H9 (cell line): Measurements from ENCODE around the gene ASTN2. TPM values are rescaled to one million over a fixed set of nuclear protein-coding genes. Genes with fewer than 3 reads are reported as not detected.

Source experiments
- DNase-seq: peaks from one replicate; pipeline ENCODE4 v3.0.0-alpha.2; 2017
- H2AFZ ChIP-seq: one replicate; pipeline ENCODE4 v1.6.1; 2013; ENCODE audit warnings: mild to moderate bottlenecking, low read length, control low read depth, moderate library complexity
- H2AK5ac ChIP-seq: 2 replicates; pipeline ENCODE4 v1.6.1; 2013; ENCODE audit warnings: low read length, control low read depth, mixed read lengths; ENCODE audit not compliant: insufficient read length
- H2BK120ac ChIP-seq: one replicate; pipeline ENCODE4 v1.6.1; 2013; ENCODE audit warnings: low read depth, mild to moderate bottlenecking, low read length, control low read depth, inconsistent platforms; ENCODE audit not compliant: poor library complexity, severe bottlenecking
- H2BK12ac ChIP-seq: 2 replicates; pipeline ENCODE4 v1.6.1; 2013; ENCODE audit warnings: low read length, control low read depth, mixed read lengths, low read depth; ENCODE audit not compliant: insufficient read length
- H2BK15ac ChIP-seq: 2 replicates; pipeline ENCODE4 v1.6.1; 2013; ENCODE audit warnings: low read depth, low read length, control low read depth
- H2BK20ac ChIP-seq: one replicate; pipeline ENCODE4 v1.6.1; 2013; ENCODE audit warnings: low read depth, mild to moderate bottlenecking, low read length, control low read depth, inconsistent platforms; ENCODE audit not compliant: poor library complexity, severe bottlenecking
- H2BK5ac ChIP-seq: 2 replicates; pipeline ENCODE4 v1.6.1; 2013; ENCODE audit warnings: low read length, control low read depth, mixed read lengths; ENCODE audit not compliant: insufficient read length
- H3K14ac ChIP-seq: 2 replicates; pipeline ENCODE4 v1.6.1; 2013; ENCODE audit warnings: low read length, control low read depth; ENCODE audit not compliant: insufficient read depth
- H3K18ac ChIP-seq: 2 replicates; pipeline ENCODE4 v1.6.1; 2013; ENCODE audit warnings: low read depth, mild to moderate bottlenecking, mixed read lengths, low read length, control low read depth; ENCODE audit not compliant: insufficient read length
- H3K23ac ChIP-seq: 2 replicates; pipeline ENCODE4 v1.6.1; 2013; ENCODE audit warnings: low read length, control low read depth, mixed read lengths, low read depth; ENCODE audit not compliant: insufficient read length
- H3K23me2 ChIP-seq: 2 replicates; pipeline ENCODE4 v1.6.1; 2013; ENCODE audit warnings: low read depth, mild to moderate bottlenecking, mixed read lengths, low read length, control low read depth; ENCODE audit not compliant: insufficient read length, poor library complexity, severe bottlenecking
- H3K27ac ChIP-seq: 2 replicates; pipeline ENCODE4 v1.5.1; 2013; ENCODE audit warnings: low read length, control low read depth, mixed read lengths, low read depth; ENCODE audit not compliant: insufficient read length
- H3K27me3 ChIP-seq: 2 replicates; pipeline ENCODE4 v1.6.1; 2013; ENCODE audit warnings: low read length, control low read depth, inconsistent platforms; ENCODE audit not compliant: insufficient read depth
- H3K4ac ChIP-seq: 2 replicates; pipeline ENCODE4 v1.6.1; 2013; ENCODE audit warnings: low read depth, mild to moderate bottlenecking, control low read depth, inconsistent platforms, low read length, moderate library complexity
- H3K4me1 ChIP-seq: 2 replicates; pipeline ENCODE4 v1.6.1; 2013; ENCODE audit warnings: low read length, control low read depth, inconsistent platforms; ENCODE audit not compliant: insufficient read depth
- H3K4me2 ChIP-seq: 2 replicates; pipeline ENCODE4 v1.6.1; 2013; ENCODE audit warnings: low read length, control low read depth, mixed read lengths; ENCODE audit not compliant: insufficient read length, insufficient read depth
- H3K56ac ChIP-seq: 2 replicates; pipeline ENCODE4 v1.6.1; 2013; ENCODE audit warnings: low read depth, mild to moderate bottlenecking, mixed read lengths, low read length, control low read depth; ENCODE audit not compliant: insufficient read length
- H3K79me1 ChIP-seq: 2 replicates; pipeline ENCODE4 v1.6.1; 2013; ENCODE audit warnings: low read depth, mild to moderate bottlenecking, moderate library complexity, low read length, control low read depth, inconsistent platforms; ENCODE audit not compliant: insufficient read depth, poor library complexity, severe bottlenecking
- H3K79me2 ChIP-seq: 2 replicates; pipeline ENCODE4 v1.6.1; 2013; ENCODE audit warnings: low read length, control low read depth, inconsistent platforms; ENCODE audit not compliant: insufficient read depth
- H3K9ac ChIP-seq: 2 replicates; pipeline ENCODE4 v1.6.1; 2013; ENCODE audit warnings: low read length, control low read depth, mixed read lengths; ENCODE audit not compliant: insufficient read length; ENCODE audit errors: extremely low read depth
- H3K9me3 ChIP-seq: one replicate; pipeline ENCODE4 v1.6.1; 2013; ENCODE audit warnings: low read depth, low read length, inconsistent platforms; ENCODE audit not compliant: control insufficient read depth
- H3T11ph ChIP-seq: one replicate; pipeline ENCODE4 v1.6.1; 2013; ENCODE audit warnings: mild to moderate bottlenecking, low read length, control low read depth, inconsistent platforms
- H4K20me1 ChIP-seq: one replicate; pipeline ENCODE4 v1.6.1; 2013; ENCODE audit not compliant: control insufficient read depth, insufficient read length, insufficient read depth
- H4K5ac ChIP-seq: 2 replicates; pipeline ENCODE4 v1.6.1; 2013; ENCODE audit warnings: low read depth, mild to moderate bottlenecking, mixed read lengths, low read length, control low read depth; ENCODE audit not compliant: insufficient read length
- H4K8ac ChIP-seq: replicated peaks from 2 replicates; pipeline ENCODE4 v1.6.1; 2013; ENCODE audit warnings: low read length, control low read depth, mixed read lengths, low read depth; ENCODE audit not compliant: insufficient read length
- H4K91ac ChIP-seq: 2 replicates; pipeline ENCODE4 v1.6.1; 2013; ENCODE audit warnings: low read depth, mild to moderate bottlenecking, moderate library complexity, mixed read lengths, low read length, control low read depth; ENCODE audit not compliant: insufficient read length
- H3K27ac Mint-ChIP-seq, 3 experiments: 2 replicates in 2 of 3; 3 replicates in 1 of 3; pipeline ENCODE4 v1.8.0; 2020 to 2021; ENCODE audit warnings: mixed read lengths in 3 of 3, mild to moderate bottlenecking in 1 of 3, moderate library complexity in 1 of 3
- H3K27me3 Mint-ChIP-seq: 2 replicates; pipeline ENCODE4 v1.8.0; 2021; ENCODE audit warnings: low read depth, mild to moderate bottlenecking, moderate library complexity, mixed read lengths
- H3K36me3 Mint-ChIP-seq, 3 experiments: 2 replicates in 2 of 3; 3 replicates in 1 of 3; pipeline ENCODE4 v1.8.0; 2020 to 2021; ENCODE audit warnings: low read depth in 3 of 3, mixed read lengths in 3 of 3; ENCODE audit not compliant: insufficient read depth in 1 of 3
- H3K4me1 Mint-ChIP-seq, 2 experiments: 2 replicates each; pipeline ENCODE4 v1.8.0; 2020; ENCODE audit warnings: mixed read lengths in 2 of 2
- H3K4me3 Mint-ChIP-seq, 2 experiments: 2 replicates in 1 of 2; 3 replicates in 1 of 2; pipeline ENCODE4 v1.8.0; 2020 to 2021; ENCODE audit warnings: mild to moderate bottlenecking in 2 of 2, mixed read lengths in 2 of 2, moderate library complexity in 1 of 2
- H3K9me3 Mint-ChIP-seq, 2 experiments: 2 replicates in 1 of 2; 3 replicates in 1 of 2; pipeline ENCODE4 v1.8.0; 2020; ENCODE audit warnings: mild to moderate bottlenecking in 2 of 2, mixed read lengths in 2 of 2, moderate library complexity in 1 of 2
- CTCF ChIP-seq: fragments of 200-600 bp; sonication (generic); conservative IDR thresholded peaks from 3 replicates; pipeline ENCODE4 v1.8.0; 2021; ENCODE audit warnings: antibody characterized with exemption, mild to moderate bottlenecking
- WGBS: extraction: QIAGEN DNeasy Blood & Tissue Kit; methylation state at CpG from one replicate; pipeline ENCODE4 v1.1.7; 2013; ENCODE audit warnings: missing lambda C conversion rate, low lambda C conversion rate, mixed read lengths; ENCODE audit not compliant: insufficient read length; ENCODE audit errors: extremely low coverage; 5-methylcytosine and 5-hydroxymethylcytosine counted together
- total RNA-seq: library from RNA; stranded (reverse); gene quantifications from 2 replicates; pipeline ENCODE4 v1.2.1, GENCODE V29; 2021

The ASTN2 gene
- total RNA-seq, 1 experiment from 2014 or later, result 9.7 TPM

- WGBS, result no CpG with 5 or more reads among the region's 3 CpGs
- no peaks in the 10 kb centered on the region for H4K20me1 ChIP-seq
- no peak overlapping the region for H2AK5ac ChIP-seq
- H2BK20ac ChIP-seq, result no peak overlapping the region
- H2AFZ ChIP-seq, result no peak overlapping the region
- no peak overlapping the region for H3K18ac ChIP-seq
- H2BK15ac ChIP-seq, result no peak overlapping the region
- H3K79me1 ChIP-seq, result no peaks in the 10 kb centered on the region
- no peaks in the 10 kb centered on the region; the same call in 1 of the 2 replicates for H3K4me1 ChIP-seq
- no peak overlapping the region for H3T11ph ChIP-seq
- H3K23ac ChIP-seq, result no peak overlapping the region
- H3K36me3 Mint-ChIP-seq, result peaks cover 0 to 5% (median 0%) of the 10 kb centered on the region in 3 experiments; a peak in 1 of 7 replicates
- H3K9ac ChIP-seq, result no peak overlapping the region
- peaks cover 0 to 3% of the 10 kb centered on the region in 2 experiments; a peak in 1 of 5 replicates for H3K9me3 Mint-ChIP-seq
- H3K4me2 ChIP-seq, result no peak overlapping the region
- no peaks in the 10 kb centered on the region for H3K9me3 ChIP-seq
- H2BK5ac ChIP-seq, result no peak overlapping the region
- H4K8ac ChIP-seq, result no peak overlapping the region
- H3K79me2 ChIP-seq, result no peaks in the 10 kb centered on the region
- no peak for DNase-seq
- no peak overlapping the region for H3K27ac ChIP-seq
- H4K5ac ChIP-seq, result no peak overlapping the region
- H3K4me3 Mint-ChIP-seq, result no peak overlapping the region
- H3K23me2 ChIP-seq, result no peaks in the 10 kb centered on the region
- H2BK120ac ChIP-seq, result no peak overlapping the region
- no peak overlapping the region for H4K91ac ChIP-seq
- no peaks in the 10 kb centered on the region for H3K27me3 ChIP-seq
- no peak for TF ChIP-seq CTCF
- no peak overlapping the region for H3K14ac ChIP-seq
- no peak overlapping the region for H2BK12ac ChIP-seq
- H3K4ac ChIP-seq, result no peak overlapping the region
- peaks cover 10 to 12% of the 10 kb centered on the region in 2 experiments for H3K4me1 Mint-ChIP-seq
- no peak overlapping the region for H3K27ac Mint-ChIP-seq
- no peaks in the 10 kb centered on the region for H3K27me3 Mint-ChIP-seq
- no peak overlapping the region for H3K56ac ChIP-seq
Observed at GRCh38 chr9:116449949-116450348, 964.9 kb downstream of the ASTN2 start.
